ENCODE measurements around the gene PSMA1. TPM values are rescaled to one million over a fixed set of nuclear protein-coding genes. Genes with fewer than 3 reads are reported as not detected.

The PSMA1 gene
- polyA plus RNA-seq, 3 donors: 163 to 228 (median 201) TPM

- no peak overlapping the region for H3K27ac Mint-ChIP-seq
- intact Hi-C loops (cut with micrococcal nuclease): no loop called here
- no peak overlapping the region for H3K4me3 ChIP-seq (replicated peaks in 1 of 3; ENCODE audit: low read depth in 2 of 3, low read length in 3 of 3)
- TF ChIP-seq CTCF (IDR thresholded peaks at IDR 0.05): no peak
- peaks cover 0 to 1% (median 0%) of the 10 kb centered on the region in 3 donors for H3K27me3 Mint-ChIP-seq (ENCODE audit: low read depth in 3 of 3)
- no peaks in the 10 kb centered on the region for H3K36me3 ChIP-seq (replicated peaks in 1 of 2; ENCODE audit: control insufficient read depth in 1 of 2, insufficient read depth in 2 of 2, low read length in 2 of 2)
- WGBS (ENCODE audit: insufficient coverage): no CpG with 5 or more reads among the region's 2 CpGs
- no peak overlapping the region for H3K27ac ChIP-seq (ENCODE audit: low read depth in 1 of 2, low read length in 2 of 2)
- H3K4me1 Mint-ChIP-seq: peaks cover 2% of the 10 kb centered on the region
- H4K20me1 ChIP-seq (ENCODE audit: insufficient read depth, low read length): no peaks in the 10 kb centered on the region
- H3K4me1 ChIP-seq (ENCODE audit: control insufficient read depth in 1 of 2, insufficient read depth in 2 of 2, low read length in 2 of 2): no peaks in the 10 kb centered on the region
- H3K4me3 Mint-ChIP-seq: no peak overlapping the region
- no peak overlapping the region for H3K9ac ChIP-seq (ENCODE audit: insufficient read depth, low read length, poor library complexity, severe bottlenecking)
- DNase-seq: no peak
- H3K79me2 ChIP-seq (ENCODE audit: insufficient read depth, low read length): no peaks in the 10 kb centered on the region
- no peaks in the 10 kb centered on the region for H3K27me3 ChIP-seq (ENCODE audit: control insufficient read depth in 2 of 2, insufficient read depth in 2 of 2, low read length in 2 of 2)
- no peaks in the 10 kb centered on the region for H3K9me3 Mint-ChIP-seq
- no peaks in the 10 kb centered on the region for H3K36me3 Mint-ChIP-seq
- H3K9me3 ChIP-seq (replicated peaks in 1 of 2; ENCODE audit: control insufficient read depth in 1 of 2, insufficient read depth in 1 of 2, low read length in 2 of 2): no peaks in the 10 kb centered on the region
- H3K4me2 ChIP-seq (replicated peaks; ENCODE audit: extremely low read depth, low read length, poor library complexity, severe bottlenecking): no peak overlapping the region
- no peak overlapping the region for H2AFZ ChIP-seq (ENCODE audit: insufficient read depth, low read depth, low read length, poor library complexity, severe bottlenecking)
Observed at GRCh38 chr11:14529951-14530350, 9.8 kb upstream of the PSMA1 start.

- intact Hi-C loops (cut with micrococcal nuclease): no loop called here
- no peak for DNase-seq
- H3K4me3 Mint-ChIP-seq: no peak overlapping the region
- no peaks in the 10 kb centered on the region for H3K9me3 ChIP-seq (replicated peaks in 1 of 2; ENCODE audit: control insufficient read depth in 1 of 2, insufficient read depth in 1 of 2, low read length in 2 of 2)
- no peaks in the 10 kb centered on the region for H3K4me1 ChIP-seq (ENCODE audit: control insufficient read depth in 1 of 2, insufficient read depth in 2 of 2, low read length in 2 of 2)
- no peak for TF ChIP-seq CTCF (IDR thresholded peaks at IDR 0.05)
- WGBS (ENCODE audit: insufficient coverage): 0% methylated on average over 1 of the region's 3 CpGs
- no peaks in the 10 kb centered on the region for H3K79me2 ChIP-seq (ENCODE audit: insufficient read depth, low read length)
- H3K27ac ChIP-seq (ENCODE audit: low read depth in 1 of 2, low read length in 2 of 2): no peak overlapping the region
- H3K27ac Mint-ChIP-seq: no peak overlapping the region
- H3K9ac ChIP-seq (ENCODE audit: insufficient read depth, low read length, poor library complexity, severe bottlenecking): no peak overlapping the region
- H3K27me3 ChIP-seq (ENCODE audit: control insufficient read depth in 2 of 2, insufficient read depth in 2 of 2, low read length in 2 of 2): no peaks in the 10 kb centered on the region
- H3K27me3 Mint-ChIP-seq (ENCODE audit: low read depth in 3 of 3): peaks cover 0 to 1% (median 0%) of the 10 kb centered on the region in 3 donors
- H3K4me1 Mint-ChIP-seq: peaks cover 2% of the 10 kb centered on the region
- H3K36me3 Mint-ChIP-seq: no peaks in the 10 kb centered on the region
- no peak overlapping the region for H3K4me2 ChIP-seq (replicated peaks; ENCODE audit: extremely low read depth, low read length, poor library complexity, severe bottlenecking)
- H3K36me3 ChIP-seq (replicated peaks in 1 of 2; ENCODE audit: control insufficient read depth in 1 of 2, insufficient read depth in 2 of 2, low read length in 2 of 2): no peaks in the 10 kb centered on the region
- H4K20me1 ChIP-seq (ENCODE audit: insufficient read depth, low read length): no peaks in the 10 kb centered on the region
- H3K9me3 Mint-ChIP-seq: no peaks in the 10 kb centered on the region
- no peak overlapping the region for H2AFZ ChIP-seq (ENCODE audit: insufficient read depth, low read depth, low read length, poor library complexity, severe bottlenecking)
- H3K4me3 ChIP-seq (replicated peaks in 1 of 3; ENCODE audit: low read depth in 2 of 3, low read length in 3 of 3): no peak overlapping the region
Observed at GRCh38 chr11:14529321-14529720, 9.1 kb upstream of the PSMA1 start.

All from CD14-positive monocyte (primary cell).